ENCODE data around the gene MDFI.

Gene MDFI

GRCh38 chr6:41672816-41673703 lies 34.8 kb downstream of the MDFI start:
- DNase-seq (ENCODE audit: low read depth), result no peak

GRCh38 chr6:41673704-41674000 lies 35.4 kb downstream of the MDFI start:
- no peak for DNase-seq (ENCODE audit: low read depth)

GRCh38 chr6:41674231-41675000 lies 36.1 kb downstream of the MDFI start:
- DNase-seq (ENCODE audit: low read depth), result no peak

GRCh38 chr6:41675176-41675775 lies 37.0 kb downstream of the MDFI start:
- no peak for DNase-seq (ENCODE audit: low read depth)

- DNase-seq (ENCODE audit: low read depth), result no peak
Measured at GRCh38 chr6:41675992-41676391, 37.7 kb downstream of the MDFI start.

GRCh38 chr6:41676431-41676830 lies 38.2 kb downstream of the MDFI start:
- DNase-seq (ENCODE audit: low read depth), result no peak

- no peak for DNase-seq (ENCODE audit: low read depth)
Measured at GRCh38 chr6:41677124-41677921, 39.1 kb downstream of the MDFI start.

- DNase-seq (ENCODE audit: low read depth), result no peak
Measured at GRCh38 chr6:41678511-41679084, 40.3 kb downstream of the MDFI start.

- DNase-seq (ENCODE audit: low read depth), result no peak
Measured at GRCh38 chr6:41679696-41680095, 41.4 kb downstream of the MDFI start.

- no peak for DNase-seq (ENCODE audit: low read depth)
Measured at GRCh38 chr6:41680182-41680965, 42.1 kb downstream of the MDFI start.

- peak; percentile 54 for DNase-seq (ENCODE audit: low read depth)
Measured at GRCh38 chr6:41682056-41682477, 43.8 kb downstream of the MDFI start.

- no peak for DNase-seq (ENCODE audit: low read depth)
Measured at GRCh38 chr6:41682497-41683272, 44.4 kb downstream of the MDFI start.

- no peak for DNase-seq (ENCODE audit: low read depth)
Measured at GRCh38 chr6:41683273-41683522, 44.9 kb downstream of the MDFI start.

GRCh38 chr6:41683523-41684310 lies 45.4 kb downstream of the MDFI start:
- peak; percentile 64 for DNase-seq (ENCODE audit: low read depth)

- DNase-seq (ENCODE audit: low read depth), result no peak
Measured at GRCh38 chr6:41684311-41685180, 46.3 kb downstream of the MDFI start.

- no peak for DNase-seq (ENCODE audit: low read depth)
Measured at GRCh38 chr6:41685641-41686380, 47.5 kb downstream of the MDFI start.

- no peak for DNase-seq (ENCODE audit: low read depth)
Measured at GRCh38 chr6:41687501-41688175, 49.4 kb downstream of the MDFI start.
